WI38 (cell line): ENCODE measurements around the gene TBCD.

Experiments used
- H3K4me3 ChIP-seq: 2 replicates; pipeline ENCODE4 v1.5.1; 2011; ENCODE audit warnings: low read depth, mild to moderate bottlenecking, control low read depth, low read length
- TF ChIP-seq, protein P1 (sequence below): IDR thresholded peaks from 2 replicates; pipeline ENCODE4 v1.5.1; 2012; ENCODE audit warnings: low read depth, mild to moderate bottlenecking, control low read depth, low read length

TBCD gene

DNA sequence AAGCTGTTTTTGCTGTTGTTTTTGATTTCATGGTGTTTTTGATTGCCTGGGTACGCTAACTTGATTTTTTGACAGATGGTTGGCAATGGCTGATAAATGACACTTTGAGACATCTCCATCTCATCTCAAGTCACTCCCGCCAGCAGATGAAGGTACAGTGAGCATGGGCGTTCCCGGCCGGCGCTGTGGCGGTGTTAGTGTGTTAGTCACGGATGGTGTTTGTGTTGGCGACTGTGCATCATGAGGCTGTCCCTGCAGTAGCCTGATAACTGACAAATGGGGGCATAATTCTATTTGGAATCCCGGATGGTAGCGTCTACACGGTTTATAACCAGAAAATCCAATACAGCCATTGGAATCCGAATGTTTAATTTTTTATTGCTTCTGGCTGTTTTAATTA, 169.6 kb downstream of the TBCD start:
- TF ChIP-seq, protein P1, sequence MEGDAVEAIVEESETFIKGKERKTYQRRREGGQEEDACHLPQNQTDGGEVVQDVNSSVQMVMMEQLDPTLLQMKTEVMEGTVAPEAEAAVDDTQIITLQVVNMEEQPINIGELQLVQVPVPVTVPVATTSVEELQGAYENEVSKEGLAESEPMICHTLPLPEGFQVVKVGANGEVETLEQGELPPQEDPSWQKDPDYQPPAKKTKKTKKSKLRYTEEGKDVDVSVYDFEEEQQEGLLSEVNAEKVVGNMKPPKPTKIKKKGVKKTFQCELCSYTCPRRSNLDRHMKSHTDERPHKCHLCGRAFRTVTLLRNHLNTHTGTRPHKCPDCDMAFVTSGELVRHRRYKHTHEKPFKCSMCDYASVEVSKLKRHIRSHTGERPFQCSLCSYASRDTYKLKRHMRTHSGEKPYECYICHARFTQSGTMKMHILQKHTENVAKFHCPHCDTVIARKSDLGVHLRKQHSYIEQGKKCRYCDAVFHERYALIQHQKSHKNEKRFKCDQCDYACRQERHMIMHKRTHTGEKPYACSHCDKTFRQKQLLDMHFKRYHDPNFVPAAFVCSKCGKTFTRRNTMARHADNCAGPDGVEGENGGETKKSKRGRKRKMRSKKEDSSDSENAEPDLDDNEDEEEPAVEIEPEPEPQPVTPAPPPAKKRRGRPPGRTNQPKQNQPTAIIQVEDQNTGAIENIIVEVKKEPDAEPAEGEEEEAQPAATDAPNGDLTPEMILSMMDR: no peak
- no peak overlapping the region for H3K4me3 ChIP-seq

- TF ChIP-seq, protein P1: no peak
Measured at GRCh38 chr17:82922646-82923045, 170.8 kb downstream of the TBCD start.

GRCh38 chr17:82923366-82924113, 171.7 kb downstream of the TBCD start:
- TF ChIP-seq, protein P1: no peak

More at GRCh38 chr17:82922646-82923045, 170.8 kb downstream of the TBCD start:
- H3K4me3 ChIP-seq: no peak overlapping the region

DNA sequence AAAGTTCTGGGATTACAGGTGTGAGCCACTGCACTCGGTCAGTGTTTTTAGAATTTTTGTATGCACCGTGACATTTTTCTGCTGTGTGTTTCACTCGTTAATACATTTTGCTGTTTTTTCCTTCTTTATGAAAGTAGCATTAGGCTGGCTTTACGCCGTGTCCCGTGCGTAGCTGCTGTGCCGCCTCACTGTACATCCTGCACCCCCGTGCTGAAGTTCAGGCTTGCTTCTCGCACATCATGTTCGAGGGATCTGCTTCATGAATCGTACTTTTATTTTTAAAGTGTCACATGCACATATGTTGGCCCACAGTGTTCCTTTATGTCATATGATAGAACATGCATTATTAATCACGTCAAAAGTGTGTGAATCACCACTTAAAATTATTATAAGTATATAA, 172.3 kb downstream of the TBCD start:
- no peak overlapping the region for H3K4me3 ChIP-seq
- TF ChIP-seq, protein P1: no peak

More at GRCh38 chr17:82923366-82924113, 171.7 kb downstream of the TBCD start:
- no peak overlapping the region for H3K4me3 ChIP-seq

DNA sequence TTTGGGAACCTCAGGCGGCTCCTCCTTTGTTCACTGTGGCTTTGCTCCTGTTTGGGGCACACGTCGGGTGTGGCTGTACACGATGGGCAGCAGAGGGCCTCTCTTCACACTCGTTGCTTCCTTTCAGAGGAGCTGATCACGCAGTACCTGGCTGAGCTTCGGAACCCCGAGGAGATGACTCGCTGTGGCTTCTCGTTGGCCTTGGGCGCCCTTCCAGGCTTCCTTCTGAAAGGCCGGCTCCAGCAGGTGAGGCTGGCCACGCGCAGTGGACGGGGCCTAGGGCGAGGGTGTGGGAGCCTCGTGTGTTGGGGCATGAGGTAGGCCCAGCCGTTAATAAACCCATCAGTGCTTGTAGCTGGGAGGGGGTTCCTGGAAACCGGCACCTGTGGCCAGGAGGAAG, 172.9 kb downstream of the TBCD start:
- TF ChIP-seq, protein P1: no peak

DNA sequence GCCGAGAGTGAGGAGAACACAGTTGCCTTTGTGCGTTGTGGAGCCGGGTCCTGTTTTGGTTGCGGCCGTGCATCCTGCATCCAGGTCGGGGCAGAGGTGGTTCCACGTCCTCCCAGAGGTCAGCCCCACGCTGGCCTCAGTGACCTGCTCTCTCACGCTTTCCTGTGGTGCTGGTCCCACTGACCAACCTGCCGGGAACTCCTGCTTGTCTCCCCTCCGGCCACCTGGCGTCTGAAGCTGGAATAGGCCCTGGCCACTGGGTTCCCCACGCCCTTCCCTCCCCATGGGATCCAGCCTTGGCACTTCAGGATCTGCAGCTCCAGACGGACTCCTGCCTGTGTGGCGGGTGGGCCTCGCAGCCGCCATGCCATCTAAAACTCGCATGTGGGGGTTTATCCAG, 173.5 kb downstream of the TBCD start:
- TF ChIP-seq, protein P1: no peak
- no peak overlapping the region for H3K4me3 ChIP-seq

More for the DNA sequence above, 172.9 kb downstream of the TBCD start:
- no peak overlapping the region for H3K4me3 ChIP-seq

DNA sequence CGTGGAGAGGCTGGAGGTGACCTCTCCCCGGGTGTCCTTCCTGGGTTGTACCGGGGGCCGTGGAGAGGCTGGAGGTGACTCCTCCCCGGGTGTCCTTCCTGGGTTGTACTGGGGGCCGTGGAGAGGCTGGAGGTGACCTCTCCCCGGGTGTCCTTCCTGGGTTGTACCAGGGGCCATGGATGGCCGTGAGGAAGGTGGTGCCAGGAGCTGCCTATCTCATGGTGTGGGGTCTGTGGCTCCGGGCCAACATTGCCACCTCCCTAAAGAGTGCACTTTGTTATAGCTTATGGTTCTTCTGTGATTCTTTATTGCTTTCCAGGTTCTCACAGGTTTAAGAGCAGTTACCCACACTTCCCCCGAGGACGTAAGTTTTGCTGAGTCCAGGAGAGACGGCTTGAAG, 174.2 kb downstream of the TBCD start:
- TF ChIP-seq, protein P1: no peak
- H3K4me3 ChIP-seq: no peak overlapping the region
